GM23338 (cell line): ENCODE measurements around the gene ATF1. TPM values are rescaled to one million over a fixed set of nuclear protein-coding genes. Genes with fewer than 3 reads are reported as not detected.

Experiments used
- ATAC-seq: fragments of 200-7000 bp; cut with Tn5 transposase; 3 replicates; pipeline ENCODE4 v1.9.1; 2020
- DNase-seq: peaks from one replicate; pipeline ENCODE4 v3.0.0-alpha.2; 2015; ENCODE audit warnings: low spot score
- H2AFZ ChIP-seq: fragments of 200-600 bp; sonication (generic); 2 replicates; pipeline ENCODE4 v1.8.0; 2016; ENCODE audit warnings: antibody characterized with exemption, mild to moderate bottlenecking, moderate library complexity
- H3F3A ChIP-seq: fragments of 200-600 bp; sonication (generic); replicated peaks from 2 replicates; pipeline ENCODE4 v1.8.0; 2017; ENCODE audit warnings: antibody characterized with exemption, mixed run types, low read depth
- H3K27ac ChIP-seq: fragments of 200-600 bp; sonication (generic); 2 replicates; pipeline ENCODE4 v1.6.1; 2016; ENCODE audit warnings: low read depth
- H3K27me3 ChIP-seq: fragments of 200-600 bp; sonication (generic); 2 replicates; pipeline ENCODE4 v1.8.0; 2016; ENCODE audit warnings: mild to moderate bottlenecking, mixed run types, moderate library complexity; ENCODE audit not compliant: insufficient read depth
- H3K36me3 ChIP-seq: fragments of 200-600 bp; sonication (generic); 2 replicates; pipeline ENCODE4 v1.8.0; 2016; ENCODE audit warnings: mild to moderate bottlenecking; ENCODE audit not compliant: insufficient read depth
- H3K4me1 ChIP-seq: fragments of 200-600 bp; sonication (generic); 2 replicates; pipeline ENCODE4 v1.8.0; 2016; ENCODE audit warnings: mild to moderate bottlenecking, moderate library complexity; ENCODE audit not compliant: insufficient read depth
- H3K4me2 ChIP-seq: fragments of 200-600 bp; sonication (generic); 2 replicates; pipeline ENCODE4 v1.7.1; 2017; ENCODE audit warnings: mixed run types
- H3K4me3 ChIP-seq: fragments of 200-600 bp; sonication (generic); 2 replicates; pipeline ENCODE4 v1.6.1; 2016; ENCODE audit warnings: mixed run types
- H3K79me2 ChIP-seq: fragments of 200-600 bp; sonication (generic); replicated peaks from 2 replicates; pipeline ENCODE4 v1.8.0; 2017; ENCODE audit warnings: mild to moderate bottlenecking; ENCODE audit not compliant: insufficient read depth
- H3K9me2 ChIP-seq: fragments of 200-600 bp; sonication (generic); 2 replicates; pipeline ENCODE4 v1.8.0; 2017; ENCODE audit not compliant: insufficient read depth
- H4K20me1 ChIP-seq: fragments of 200-600 bp; sonication (generic); replicated peaks from 2 replicates; pipeline ENCODE4 v1.8.0; 2017; ENCODE audit warnings: mild to moderate bottlenecking; ENCODE audit not compliant: insufficient read depth
- H3K27ac Mint-ChIP-seq: 2 replicates; pipeline ENCODE4 v1.8.0; 2020; ENCODE audit warnings: inconsistent platforms, mild to moderate bottlenecking, moderate library complexity, mixed read lengths
- H3K27me3 Mint-ChIP-seq: 3 replicates; pipeline ENCODE4 v1.8.0; 2022; ENCODE audit warnings: low read depth, mild to moderate bottlenecking, moderate library complexity, mixed read lengths, inconsistent platforms; ENCODE audit not compliant: insufficient read depth, poor library complexity
- H3K36me3 Mint-ChIP-seq: 3 replicates; pipeline ENCODE4 v1.8.0; 2021; ENCODE audit warnings: low read depth, mild to moderate bottlenecking, inconsistent platforms, moderate library complexity, mixed read lengths
- H3K4me1 Mint-ChIP-seq: 3 replicates; pipeline ENCODE4 v1.8.0; 2020; ENCODE audit warnings: mild to moderate bottlenecking, inconsistent platforms, mixed read lengths
- H3K4me3 Mint-ChIP-seq: 3 replicates; pipeline ENCODE4 v1.8.0; 2021; ENCODE audit warnings: moderate library complexity, mild to moderate bottlenecking, inconsistent platforms, mixed read lengths
- H3K9me3 Mint-ChIP-seq: 3 replicates; pipeline ENCODE4 v1.8.0; 2020; ENCODE audit warnings: moderate library complexity, mild to moderate bottlenecking, inconsistent platforms, mixed read lengths
- CREB1 ChIP-seq: fragments of 250-450 bp; sonication (Bioruptor Pico); IDR thresholded peaks from 2 replicates; pipeline ENCODE4 v1.5.0; 2020; ENCODE audit warnings: low read depth, mild to moderate bottlenecking, moderate library complexity
- CTCF ChIP-seq, 2 experiments: fragments of 200-600 bp in 1 of 2; sonication (generic) in 1 of 2; conservative IDR thresholded peaks; 2 replicates each; pipeline versions ENCODE4 v1.5.1 to v1.6.1; 2016 to 2017; ENCODE audit warnings: antibody characterized with exemption in 2 of 2, low read depth in 2 of 2, mild to moderate bottlenecking in 2 of 2, moderate library complexity in 1 of 2
- ETS1 ChIP-seq: IDR thresholded peaks from 2 replicates; pipeline ENCODE4 v1.6.1; 2016; ENCODE audit warnings: antibody characterized with exemption
- EZH2 ChIP-seq: fragments of 200-600 bp; sonication (generic); IDR thresholded peaks from one replicate; pipeline ENCODE4 v1.8.0; 2017; ENCODE audit warnings: antibody characterized with exemption, mild to moderate bottlenecking, low read depth; ENCODE audit not compliant: unreplicated experiment
- EZH2phosphoT487 ChIP-seq: fragments of 200-600 bp; sonication (generic); IDR thresholded peaks from one replicate; pipeline ENCODE4 v1.8.1; 2018; ENCODE audit warnings: antibody characterized with exemption; ENCODE audit not compliant: unreplicated experiment
- JUNB ChIP-seq: IDR thresholded peaks from one replicate; pipeline ENCODE4 v1.6.1; 2016; ENCODE audit warnings: antibody characterized with exemption; ENCODE audit not compliant: unreplicated experiment
- NANOG ChIP-seq: IDR thresholded peaks from 2 replicates; pipeline ENCODE4 v1.6.1; 2016; ENCODE audit warnings: antibody characterized with exemption, borderline replicate concordance
- POLR2AphosphoS5 ChIP-seq: IDR thresholded peaks from 2 replicates; pipeline ENCODE4 v1.6.1; 2016; ENCODE audit warnings: antibody characterized with exemption, low read depth
- REST ChIP-seq: IDR thresholded peaks from one replicate; pipeline ENCODE4 v1.6.1; 2018; ENCODE audit warnings: antibody characterized with exemption; ENCODE audit not compliant: unreplicated experiment
- STAT1 ChIP-seq: IDR thresholded peaks from one replicate; pipeline ENCODE4 v1.6.1; 2016; ENCODE audit warnings: antibody characterized with exemption; ENCODE audit not compliant: unreplicated experiment
- ZNF114 ChIP-seq: fragments of 250-450 bp; sonication (Bioruptor Pico); IDR thresholded peaks from 2 replicates; pipeline ENCODE4 v1.5.0; 2020; ENCODE audit warnings: mild to moderate bottlenecking, moderate library complexity
- ZNF331 ChIP-seq: fragments of 250-450 bp; sonication (Bioruptor Pico); IDR thresholded peaks from 2 replicates; pipeline ENCODE4 v1.5.0; 2020; ENCODE audit warnings: low read depth, mild to moderate bottlenecking, moderate library complexity
- ZNF462 ChIP-seq: fragments of 250-450 bp; sonication (Bioruptor Pico); IDR thresholded peaks from 2 replicates; pipeline ENCODE4 v1.5.0; 2020; ENCODE audit warnings: mild to moderate bottlenecking, moderate library complexity
- polyA plus RNA-seq: library from polyadenylated mRNA; unstranded; fragments of >200 nt; fragmentation: Nextera tagmentation; extraction: Ambion mirVana; gene quantifications from 2 replicates; pipeline ENCODE4 v1.2.1, GENCODE V29; 2016
- total RNA-seq: library from RNA; depleted of rRNA; stranded (reverse); fragments of >200 nt; shearing (Covaris generic); gene quantifications from 2 replicates; pipeline ENCODE4 v1.2.3, GENCODE V29; 2014

ATF1 gene
- total and polyA plus RNA-seq, 2 experiments from 2014 or later = 17.5 to 22.7 TPM

GRCh38 chr12:50787618-50788017, 23.7 kb downstream of the ATF1 start:
- Histone ChIP-seq H2AFZ (no peak overlapping the region), H3K36me3 (no peaks in the 10 kb centered on the region), H3K4me1 (0 out of 2 replicates have a peak, but pooled peaks cover 6% of the 10 kb centered on the region), H3K79me2 (peaks cover 50% of the 10 kb centered on the region), H3K9me2 (no peaks in the 10 kb centered on the region), H3K27me3 (no peaks in the 10 kb centered on the region), H3K27ac (no peak overlapping the region), H3F3A (no peaks in the 10 kb centered on the region), H3K4me3 (no peak overlapping the region), H4K20me1 (peaks cover 13% of the 10 kb centered on the region; the same call in 1 of the 2 replicates), H3K4me2 (no peak overlapping the region)
- TF ChIP-seq ETS1 (no peak), EZH2phosphoT487 (no peak), CTCF (conservative IDR thresholded peaks at IDR 0.05; ENCODE audit: low read depth in 2 of 2) (no peak), REST (no peak), NANOG (no peak), STAT1 (no peak), POLR2AphosphoS5 (no peak), ZNF114 (CRISPR knock-in tag) (no peak), JUNB (no peak), ZNF331 (CRISPR knock-in tag) (no peak), ZNF462 (CRISPR knock-in tag) (no peak), CREB1 (CRISPR knock-in tag) (no peak), EZH2 (no peak)
- ATAC-seq (no peak), DNase-seq (no peak)
- H3K36me3 Mint-ChIP-seq = peaks cover 31% of the 10 kb centered on the region
- no peak overlapping the region for H3K27ac Mint-ChIP-seq
- peaks cover 11% of the 10 kb centered on the region; the same call in 2 of the 3 replicates for H3K9me3 Mint-ChIP-seq
- H3K27me3 Mint-ChIP-seq = peaks cover 2% of the 10 kb centered on the region
- no peaks in the 10 kb centered on the region for H3K4me1 Mint-ChIP-seq
- H3K4me3 Mint-ChIP-seq = no peak overlapping the region
